NCI-H2081 (cell line): Measurements from ENCODE around the gene TINAGL1.
A peak's percentile ranks its signal among the peaks of the same experiment; 100 is the strongest.
"Not testable (repeated sequence)": the region's sequence is repeated elsewhere in the genome, so short reads cannot be mapped to it uniquely, and the experiment has no call there.

Experiments
- DNase-seq, 2 experiments: peaks; one replicate each; lab custom pipeline; 2025; lab: John Stamatoyannopoulos, UW

Gene TINAGL1

GRCh38 chr1:31583995-31584868, 7.9 kb downstream of the TINAGL1 start:
- DNase-seq = peak in 1 of 2 experiments; percentile 14

- DNase-seq = no peak
Observed at GRCh38 chr1:31584869-31585735, 8.8 kb downstream of the TINAGL1 start.

GRCh38 chr1:31585736-31586365, 9.5 kb downstream of the TINAGL1 start:
- DNase-seq = no peak

- no peak for DNase-seq
Observed at GRCh38 chr1:31586376-31587327, 10.3 kb downstream of the TINAGL1 start.

GRCh38 chr1:31587328-31587699, 11.0 kb downstream of the TINAGL1 start:
- not testable (repeated sequence) for DNase-seq

GRCh38 chr1:31587720-31588423, 11.6 kb downstream of the TINAGL1 start:
- DNase-seq = peak; percentile 6 to 49

GRCh38 chr1:31588751-31589515, 12.6 kb downstream of the TINAGL1 start:
- no peak for DNase-seq

- DNase-seq = no peak
Observed at GRCh38 chr1:31591425-31592093, 15.2 kb downstream of the TINAGL1 start.

GRCh38 chr1:31592132-31592531, 15.8 kb downstream of the TINAGL1 start:
- no peak for DNase-seq

GRCh38 chr1:31593136-31593665, 16.9 kb downstream of the TINAGL1 start:
- DNase-seq = no peak

GRCh38 chr1:31593770-31594632, 17.7 kb downstream of the TINAGL1 start:
- DNase-seq = peak; percentile 67 to 69

- no peak for DNase-seq
Observed at GRCh38 chr1:31595836-31596736, 19.8 kb downstream of the TINAGL1 start.

GRCh38 chr1:31596737-31597097, 20.4 kb downstream of the TINAGL1 start:
- no peak for DNase-seq

- no peak for DNase-seq
Observed at GRCh38 chr1:31598980-31599379, 22.7 kb downstream of the TINAGL1 start.

- DNase-seq = no peak
Observed at GRCh38 chr1:31600641-31601040, 24.3 kb downstream of the TINAGL1 start.

GRCh38 chr1:31602081-31602480, 25.8 kb downstream of the TINAGL1 start:
- DNase-seq = no peak

- no peak for DNase-seq
Observed at GRCh38 chr1:31605908-31606427, 29.7 kb downstream of the TINAGL1 start.
